ENCODE results near the gene SNAI3.

SNAI3 gene

DNA sequence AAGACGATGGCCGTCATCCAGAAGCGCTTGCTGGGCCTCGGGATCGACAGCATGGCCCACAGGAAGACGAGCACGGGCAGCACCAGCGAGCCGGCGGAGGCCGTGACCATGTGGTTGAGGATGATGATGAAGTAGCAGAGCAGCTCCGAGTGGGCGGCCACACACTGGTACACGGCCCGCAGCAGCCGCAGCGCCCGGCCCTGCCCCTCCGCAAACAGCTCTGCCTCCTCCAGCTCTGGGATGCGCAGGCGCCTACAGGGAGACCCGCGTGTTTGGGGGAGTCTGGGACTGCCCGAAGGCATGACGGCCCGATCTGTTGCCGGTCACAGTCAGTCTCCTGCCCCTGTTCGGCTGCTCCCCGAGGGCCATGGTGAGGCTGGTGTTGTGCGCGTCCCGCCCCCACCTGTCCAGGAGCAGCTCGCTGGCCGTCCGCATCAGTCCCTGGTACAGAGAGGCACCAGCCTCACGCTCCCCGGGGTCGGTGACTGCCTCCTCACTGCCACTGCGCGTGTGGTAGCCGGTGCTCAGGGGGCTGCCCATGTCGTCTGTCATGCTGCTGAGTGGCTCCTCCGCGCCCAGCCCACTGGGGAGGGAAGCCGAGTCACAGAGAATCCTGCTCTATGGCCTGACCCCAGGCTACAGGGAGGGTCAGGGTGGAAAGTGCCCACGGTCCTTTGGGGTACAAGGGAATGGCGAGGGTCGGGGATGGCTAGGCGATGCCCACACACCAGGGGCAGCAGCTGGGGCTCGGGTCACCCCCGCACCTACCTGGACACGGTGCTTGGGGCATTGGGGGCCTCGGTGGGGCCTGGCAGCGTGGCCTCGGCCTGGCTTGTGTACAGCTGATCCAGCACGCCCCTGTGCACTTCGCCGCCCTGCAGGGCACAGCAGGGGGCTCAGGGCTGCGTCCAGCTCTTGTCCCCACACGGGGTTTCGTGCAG, 35.8 kb upstream of the SNAI3 start:
- Histone ChIP-seq H3K4me2 (ENCODE audit: low read length) (no peak overlapping the region), H3K79me2 (ENCODE audit: control insufficient read depth, low read length) (no peaks in the 10 kb centered on the region), H3K4me3 (ENCODE audit: low read length) (no peak overlapping the region), H3K36me3 (ENCODE audit: control insufficient read depth, low read length) (peaks cover 91% of the 10 kb centered on the region), H3K27me3 (ENCODE audit: control insufficient read depth, low read length) (no peaks in the 10 kb centered on the region), H4K20me1 (ENCODE audit: control insufficient read depth, insufficient read depth, low read depth, low read length) (no peaks in the 10 kb centered on the region), H3K27ac (ENCODE audit: low read depth, low read length) (no peak overlapping the region), H3K4me1 (ENCODE audit: control insufficient read depth, low read length) (no peaks in the 10 kb centered on the region), H3K9me2 (replicated peaks; ENCODE audit: control insufficient read depth, low read length) (no peaks in the 10 kb centered on the region), H3F3A (ENCODE audit: control insufficient read depth, insufficient read depth) (no peaks in the 10 kb centered on the region; the same call in none of the 2 replicates), H3K9me3 (ENCODE audit: control insufficient read depth, insufficient read depth, low read length) (no peaks in the 10 kb centered on the region)
- TF ChIP-seq, protein P1, sequence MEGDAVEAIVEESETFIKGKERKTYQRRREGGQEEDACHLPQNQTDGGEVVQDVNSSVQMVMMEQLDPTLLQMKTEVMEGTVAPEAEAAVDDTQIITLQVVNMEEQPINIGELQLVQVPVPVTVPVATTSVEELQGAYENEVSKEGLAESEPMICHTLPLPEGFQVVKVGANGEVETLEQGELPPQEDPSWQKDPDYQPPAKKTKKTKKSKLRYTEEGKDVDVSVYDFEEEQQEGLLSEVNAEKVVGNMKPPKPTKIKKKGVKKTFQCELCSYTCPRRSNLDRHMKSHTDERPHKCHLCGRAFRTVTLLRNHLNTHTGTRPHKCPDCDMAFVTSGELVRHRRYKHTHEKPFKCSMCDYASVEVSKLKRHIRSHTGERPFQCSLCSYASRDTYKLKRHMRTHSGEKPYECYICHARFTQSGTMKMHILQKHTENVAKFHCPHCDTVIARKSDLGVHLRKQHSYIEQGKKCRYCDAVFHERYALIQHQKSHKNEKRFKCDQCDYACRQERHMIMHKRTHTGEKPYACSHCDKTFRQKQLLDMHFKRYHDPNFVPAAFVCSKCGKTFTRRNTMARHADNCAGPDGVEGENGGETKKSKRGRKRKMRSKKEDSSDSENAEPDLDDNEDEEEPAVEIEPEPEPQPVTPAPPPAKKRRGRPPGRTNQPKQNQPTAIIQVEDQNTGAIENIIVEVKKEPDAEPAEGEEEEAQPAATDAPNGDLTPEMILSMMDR (IDR thresholded peaks at IDR 0.05; ENCODE audit: low read depth, low read length, poor library complexity, severe bottlenecking) = no peak
- TF ChIP-seq EZH2phosphoT487 (IDR thresholded peaks at IDR 0.05; ENCODE audit: borderline replicate concordance, low read length) = no peak

GRCh38 chr16:88721236-88721635, 34.9 kb upstream of the SNAI3 start:
- Histone ChIP-seq H3K27ac (ENCODE audit: low read depth, low read length) (no peak overlapping the region), H3K36me3 (ENCODE audit: control insufficient read depth, low read length) (peaks cover 91% of the 10 kb centered on the region), H4K20me1 (ENCODE audit: control insufficient read depth, insufficient read depth, low read depth, low read length) (no peaks in the 10 kb centered on the region), H3K4me3 (ENCODE audit: low read length) (no peak overlapping the region), H3K9me3 (ENCODE audit: control insufficient read depth, insufficient read depth, low read length) (no peaks in the 10 kb centered on the region), H3K27me3 (ENCODE audit: control insufficient read depth, low read length) (no peaks in the 10 kb centered on the region), H3K9me2 (replicated peaks; ENCODE audit: control insufficient read depth, low read length) (no peaks in the 10 kb centered on the region), H3K4me1 (ENCODE audit: control insufficient read depth, low read length) (no peaks in the 10 kb centered on the region), H3K79me2 (ENCODE audit: control insufficient read depth, low read length) (no peaks in the 10 kb centered on the region), H3K4me2 (ENCODE audit: low read length) (no peak overlapping the region), H3F3A (ENCODE audit: control insufficient read depth, insufficient read depth) (no peaks in the 10 kb centered on the region; the same call in none of the 2 replicates)
- TF ChIP-seq, protein P1 (IDR thresholded peaks at IDR 0.05; ENCODE audit: low read depth, low read length, poor library complexity, severe bottlenecking) = no peak
- no peak for TF ChIP-seq EZH2phosphoT487 (IDR thresholded peaks at IDR 0.05; ENCODE audit: borderline replicate concordance, low read length)

DNA sequence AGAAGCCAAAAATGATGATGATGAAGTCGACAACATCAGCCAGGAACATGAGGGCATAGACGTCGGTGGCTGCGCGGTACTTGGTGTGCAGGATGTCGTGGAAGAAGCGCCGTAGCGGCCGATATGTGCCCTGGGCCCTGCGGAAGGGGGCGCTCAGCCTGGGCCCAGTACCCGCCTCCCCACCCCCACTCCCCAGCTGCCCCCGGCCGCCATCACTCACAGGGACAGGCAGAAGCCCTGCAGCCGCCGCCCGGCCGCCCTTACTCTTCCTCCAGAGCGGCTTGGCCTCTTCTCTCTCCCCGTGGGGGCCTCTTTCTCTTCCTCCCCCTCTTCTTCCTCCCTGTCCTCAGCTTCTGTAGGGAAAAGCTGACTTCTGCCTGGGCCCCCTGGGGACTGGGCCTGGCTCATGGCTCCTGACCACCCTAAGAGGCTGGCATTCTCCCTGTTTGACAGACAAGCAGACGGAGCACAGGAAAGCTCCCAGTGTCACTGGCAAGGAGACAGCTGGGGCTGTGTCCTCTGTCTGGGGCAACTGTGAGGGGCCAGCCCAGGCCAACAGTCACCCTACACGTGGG, 34.2 kb upstream of the SNAI3 start:
- Histone ChIP-seq H3K4me3 (ENCODE audit: low read length) (no peak overlapping the region), H3K9me2 (replicated peaks; ENCODE audit: control insufficient read depth, low read length) (no peaks in the 10 kb centered on the region), H3K4me2 (ENCODE audit: low read length) (no peak overlapping the region), H3K27ac (ENCODE audit: low read depth, low read length) (no peak overlapping the region), H3K4me1 (ENCODE audit: control insufficient read depth, low read length) (no peaks in the 10 kb centered on the region), H3K27me3 (ENCODE audit: control insufficient read depth, low read length) (no peaks in the 10 kb centered on the region), H3K9me3 (ENCODE audit: control insufficient read depth, insufficient read depth, low read length) (no peaks in the 10 kb centered on the region), H4K20me1 (ENCODE audit: control insufficient read depth, insufficient read depth, low read depth, low read length) (no peaks in the 10 kb centered on the region), H3F3A (ENCODE audit: control insufficient read depth, insufficient read depth) (no peaks in the 10 kb centered on the region; the same call in none of the 2 replicates), H3K36me3 (ENCODE audit: control insufficient read depth, low read length) (peaks cover 91% of the 10 kb centered on the region), H3K79me2 (ENCODE audit: control insufficient read depth, low read length) (no peaks in the 10 kb centered on the region)
- no peak for TF ChIP-seq EZH2phosphoT487 (IDR thresholded peaks at IDR 0.05; ENCODE audit: borderline replicate concordance, low read length)
- TF ChIP-seq, protein P1 (IDR thresholded peaks at IDR 0.05; ENCODE audit: low read depth, low read length, poor library complexity, severe bottlenecking) = no peak

Data from DOHH2 (cell line).